PC-3 (cell line): ENCODE data around the gene ZMIZ2. TPM values are rescaled to one million over a fixed set of nuclear protein-coding genes. Genes with fewer than 3 reads are reported as not detected.

Experiments used
- ATAC-seq: fragments of 200-7000 bp; cut with Tn5 transposase; 2 replicates; pipeline ENCODE4 v1.9.1; 2020; ENCODE audit warnings: mild to moderate bottlenecking, moderate library complexity
- BruUV-seq: library from RNA; stranded (reverse); fragments of 400-500 nt; replicated peaks from 2 replicates; lab custom pipeline; 2021; lab: Mats Ljungman, UMichigan
- CTCF ChIA-PET: fragments of 300-600 bp; sonication (Branson Sonifier 250); formaldehyde crosslinking; loops from one replicate; lab custom pipeline; 2022; ENCODE audit warnings: antibody characterized with exemption; lab: Charles Lee
- POLR2A ChIA-PET: fragments of 300-600 bp; sonication (Branson Sonifier 250); formaldehyde crosslinking; loops from one replicate; lab custom pipeline; 2022; ENCODE audit warnings: antibody characterized with exemption; ENCODE audit not compliant: unreplicated experiment; lab: Charles Lee
- DNase-seq: peaks from one replicate; pipeline ENCODE4 v3.0.0-alpha.2; 2015
- H2AFZ ChIP-seq: fragments of 300-600 bp; sonication (generic); 2 replicates; pipeline ENCODE4 v1.6.0; 2016; ENCODE audit warnings: antibody characterized with exemption, low read length
- H3F3A ChIP-seq: fragments of 300-600 bp; sonication (generic); one replicate; pipeline ENCODE4 v1.6.0; 2017; ENCODE audit warnings: antibody characterized with exemption, low read length, control low read depth, mild to moderate bottlenecking; ENCODE audit not compliant: unreplicated experiment
- H3K27ac ChIP-seq: fragments of 300-600 bp; sonication (generic); 2 replicates; pipeline ENCODE4 v1.5.1; 2016; ENCODE audit warnings: mild to moderate bottlenecking, low read length
- H3K27me3 ChIP-seq: fragments of 300-600 bp; sonication (generic); 2 replicates; pipeline ENCODE4 v1.6.1; 2016; ENCODE audit warnings: low read length, mixed read lengths
- H3K36me3 ChIP-seq: fragments of 300-600 bp; sonication (generic); 2 replicates; pipeline ENCODE4 v1.6.1; 2016; ENCODE audit warnings: low read depth, mixed run types, low read length, mixed read lengths
- H3K4me1 ChIP-seq: fragments of 300-600 bp; sonication (generic); 2 replicates; pipeline ENCODE4 v1.5.1; 2016; ENCODE audit warnings: low read length; ENCODE audit not compliant: insufficient read depth
- H3K4me2 ChIP-seq: fragments of 300-600 bp; sonication (generic); 2 replicates; pipeline ENCODE4 v1.6.0; 2016; ENCODE audit warnings: low read length
- H3K4me3 ChIP-seq: fragments of 300-600 bp; sonication (generic); 2 replicates; pipeline ENCODE4 v1.5.1; 2016; ENCODE audit warnings: mild to moderate bottlenecking, low read length, mixed read lengths
- H3K79me2 ChIP-seq: fragments of 300-600 bp; sonication (generic); 2 replicates; pipeline ENCODE4 v1.6.1; 2017; ENCODE audit warnings: low read length, mixed read lengths
- H3K9ac ChIP-seq: fragments of 300-600 bp; sonication (generic); 2 replicates; pipeline ENCODE4 v1.6.0; 2016; ENCODE audit warnings: mild to moderate bottlenecking, low read length
- H3K9me2 ChIP-seq: fragments of 300-600 bp; sonication (generic); replicated peaks from 2 replicates; pipeline ENCODE4 v1.6.1; 2016; ENCODE audit warnings: mixed run types, low read length, mixed read lengths
- H3K9me3 ChIP-seq: fragments of 300-600 bp; sonication (generic); 2 replicates; pipeline ENCODE4 v1.6.1; 2016; ENCODE audit warnings: low read length, mixed read lengths
- H4K20me1 ChIP-seq: fragments of 300-600 bp; sonication (generic); 2 replicates; pipeline ENCODE4 v1.6.1; 2016; ENCODE audit warnings: low read length, mixed read lengths
- EZH2 ChIP-seq: fragments of 300-600 bp; sonication (generic); IDR thresholded peaks from one replicate; pipeline ENCODE4 v1.6.1; 2017; ENCODE audit warnings: antibody characterized with exemption, mild to moderate bottlenecking, low read length; ENCODE audit not compliant: unreplicated experiment
- EZH2phosphoT487 ChIP-seq: fragments of 300-600 bp; sonication (generic); IDR thresholded peaks from 2 replicates; pipeline ENCODE4 v1.6.1; 2018; ENCODE audit warnings: mild to moderate bottlenecking, antibody characterized with exemption, low read length, borderline replicate concordance
- intact Hi-C: fragments of 100-400 bp; cut with micrococcal nuclease; formaldehyde crosslinking; loops from 2 replicates; pipeline ENCODE4 v1.9.0; 2023
- total RNA-seq: library from RNA; depleted of rRNA; stranded (reverse); fragments of >200 nt; gene quantifications from 2 replicates; pipeline ENCODE4 v1.2.3, GENCODE V29; 2014
- TF ChIP-seq, protein P1 (sequence below): fragments of 300-600 bp; sonication (generic); conservative IDR thresholded peaks from 2 replicates; pipeline ENCODE4 v1.5.1; 2017; ENCODE audit warnings: antibody characterized with exemption, low read depth, mild to moderate bottlenecking, low read length

The ZMIZ2 gene
- total RNA-seq, 1 experiment from 2014 or later: 18.3 TPM

DNA sequence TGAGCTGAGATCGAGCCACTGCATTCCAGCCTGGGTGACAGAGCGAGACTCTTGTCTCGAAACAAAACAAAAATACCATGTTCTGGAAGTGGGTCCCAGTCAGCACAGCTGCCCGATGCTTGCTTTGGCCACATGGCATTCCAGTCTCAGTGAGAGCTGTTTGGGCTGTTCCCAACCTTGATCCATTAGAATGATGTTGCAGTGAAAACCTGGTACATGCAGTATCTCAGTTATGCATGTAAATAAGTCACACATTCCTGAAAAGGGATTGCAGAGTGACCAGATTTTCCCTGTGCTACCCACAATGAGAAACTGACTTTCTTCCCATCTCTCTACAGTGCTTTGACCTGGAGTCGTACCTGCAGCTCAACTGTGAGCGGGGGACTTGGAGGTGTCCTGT lies 15.4 kb downstream of the ZMIZ2 start:
- no peak overlapping the region for H2AFZ ChIP-seq
- TF ChIP-seq, protein P1, sequence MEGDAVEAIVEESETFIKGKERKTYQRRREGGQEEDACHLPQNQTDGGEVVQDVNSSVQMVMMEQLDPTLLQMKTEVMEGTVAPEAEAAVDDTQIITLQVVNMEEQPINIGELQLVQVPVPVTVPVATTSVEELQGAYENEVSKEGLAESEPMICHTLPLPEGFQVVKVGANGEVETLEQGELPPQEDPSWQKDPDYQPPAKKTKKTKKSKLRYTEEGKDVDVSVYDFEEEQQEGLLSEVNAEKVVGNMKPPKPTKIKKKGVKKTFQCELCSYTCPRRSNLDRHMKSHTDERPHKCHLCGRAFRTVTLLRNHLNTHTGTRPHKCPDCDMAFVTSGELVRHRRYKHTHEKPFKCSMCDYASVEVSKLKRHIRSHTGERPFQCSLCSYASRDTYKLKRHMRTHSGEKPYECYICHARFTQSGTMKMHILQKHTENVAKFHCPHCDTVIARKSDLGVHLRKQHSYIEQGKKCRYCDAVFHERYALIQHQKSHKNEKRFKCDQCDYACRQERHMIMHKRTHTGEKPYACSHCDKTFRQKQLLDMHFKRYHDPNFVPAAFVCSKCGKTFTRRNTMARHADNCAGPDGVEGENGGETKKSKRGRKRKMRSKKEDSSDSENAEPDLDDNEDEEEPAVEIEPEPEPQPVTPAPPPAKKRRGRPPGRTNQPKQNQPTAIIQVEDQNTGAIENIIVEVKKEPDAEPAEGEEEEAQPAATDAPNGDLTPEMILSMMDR: no peak
- no peak for TF ChIP-seq EZH2
- no peak overlapping the region for H3K4me2 ChIP-seq
- peaks cover 32% of the 10 kb centered on the region for H3K36me3 ChIP-seq
- H4K20me1 ChIP-seq: no peaks in the 10 kb centered on the region
- H3K9me3 ChIP-seq: no peaks in the 10 kb centered on the region
- no peaks in the 10 kb centered on the region for H3K27me3 ChIP-seq
- no peak overlapping the region for H3K9ac ChIP-seq
- no peaks in the 10 kb centered on the region for H3K9me2 ChIP-seq
- no peaks in the 10 kb centered on the region for H3K4me1 ChIP-seq
- ATAC-seq (no peak), DNase-seq (no peak)
- intact Hi-C loops: no loop called here
- no TSS peak for BruUV-seq
- POLR2A ChIA-PET: no interaction called here
- no peaks in the 10 kb centered on the region for H3K79me2 ChIP-seq
- H3F3A ChIP-seq: no peaks in the 10 kb centered on the region
- H3K4me3 ChIP-seq: no peak overlapping the region
- H3K27ac ChIP-seq: no peak overlapping the region
- CTCF ChIA-PET: interaction anchor here (0.5 kb wide), 1 partner anchor 85 kb away, joined by 3 read pairs; no protein-coding TSS in a partner anchor

GRCh38 chr7:44764665-44765578 lies 16.3 kb downstream of the ZMIZ2 start:
- H3K27me3 ChIP-seq: no peaks in the 10 kb centered on the region
- ATAC-seq: peak; percentile 12; the same call in 1 of the 2 replicates
- POLR2A ChIA-PET: no interaction called here
- no peaks in the 10 kb centered on the region for H4K20me1 ChIP-seq
- no TSS peak for BruUV-seq
- intact Hi-C loops: loop anchor here (5.0 kb wide), 1 partner anchor 178 kb away; no protein-coding TSS in a partner anchor
- no peak overlapping the region for H3K9ac ChIP-seq
- H3K36me3 ChIP-seq: peaks cover 32% of the 10 kb centered on the region
- H3K9me2 ChIP-seq: no peaks in the 10 kb centered on the region
- H3F3A ChIP-seq: no peaks in the 10 kb centered on the region
- no peaks in the 10 kb centered on the region for H3K79me2 ChIP-seq
- H3K4me3 ChIP-seq: no peak overlapping the region
- H3K9me3 ChIP-seq: no peaks in the 10 kb centered on the region
- no peak for DNase-seq
- no peak overlapping the region for H3K4me2 ChIP-seq
- H3K4me1 ChIP-seq: no peaks in the 10 kb centered on the region
- TF ChIP-seq EZH2phosphoT487: no peak
- TF ChIP-seq, protein P1: peak; percentile 31
- no peak overlapping the region for H2AFZ ChIP-seq
- no peak overlapping the region for H3K27ac ChIP-seq
- CTCF ChIA-PET: no interaction called here
